Fibroblast of mammary gland (primary cell): Measurements from ENCODE around the gene ZHX3.

Experiments
- DNase-seq: peaks from one replicate; pipeline ENCODE4 v3.0.0-alpha.2; 2010; ENCODE audit warnings: low read depth
- H3K4me3 ChIP-seq: 2 replicates; pipeline ENCODE4 v1.5.1; 2011; ENCODE audit warnings: low read depth, mild to moderate bottlenecking, low read length, moderate library complexity; ENCODE audit not compliant: control insufficient read depth
- TF ChIP-seq, protein P1 (sequence below): conservative IDR thresholded peaks from 2 replicates; pipeline ENCODE4 v1.5.1; 2011; ENCODE audit warnings: low read depth, low read length, inconsistent platforms; ENCODE audit not compliant: control insufficient read depth, insufficient read depth

Gene ZHX3

DNA sequence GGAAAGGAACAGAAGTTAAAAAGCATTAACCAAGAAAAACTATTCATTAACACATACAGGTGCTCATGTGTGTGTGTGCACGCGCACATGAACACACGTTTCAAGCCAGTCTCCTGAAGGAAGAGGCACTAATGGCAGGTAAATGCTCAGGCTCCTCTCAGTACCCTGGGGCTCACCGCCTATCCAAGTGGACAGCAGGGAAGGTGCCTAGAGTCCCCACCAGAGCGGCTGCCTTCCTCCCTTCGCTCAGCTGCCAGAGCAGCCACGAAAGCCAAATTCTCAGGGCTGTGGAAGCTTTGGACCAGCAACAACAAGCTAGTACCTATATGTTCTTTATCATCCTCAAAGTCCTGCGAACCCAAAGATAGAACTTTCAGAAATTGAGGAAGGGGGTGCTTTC is 137.6 kb downstream of the ZHX3 start:
- H3K4me3 ChIP-seq, result no peak overlapping the region
- TF ChIP-seq, protein P1, sequence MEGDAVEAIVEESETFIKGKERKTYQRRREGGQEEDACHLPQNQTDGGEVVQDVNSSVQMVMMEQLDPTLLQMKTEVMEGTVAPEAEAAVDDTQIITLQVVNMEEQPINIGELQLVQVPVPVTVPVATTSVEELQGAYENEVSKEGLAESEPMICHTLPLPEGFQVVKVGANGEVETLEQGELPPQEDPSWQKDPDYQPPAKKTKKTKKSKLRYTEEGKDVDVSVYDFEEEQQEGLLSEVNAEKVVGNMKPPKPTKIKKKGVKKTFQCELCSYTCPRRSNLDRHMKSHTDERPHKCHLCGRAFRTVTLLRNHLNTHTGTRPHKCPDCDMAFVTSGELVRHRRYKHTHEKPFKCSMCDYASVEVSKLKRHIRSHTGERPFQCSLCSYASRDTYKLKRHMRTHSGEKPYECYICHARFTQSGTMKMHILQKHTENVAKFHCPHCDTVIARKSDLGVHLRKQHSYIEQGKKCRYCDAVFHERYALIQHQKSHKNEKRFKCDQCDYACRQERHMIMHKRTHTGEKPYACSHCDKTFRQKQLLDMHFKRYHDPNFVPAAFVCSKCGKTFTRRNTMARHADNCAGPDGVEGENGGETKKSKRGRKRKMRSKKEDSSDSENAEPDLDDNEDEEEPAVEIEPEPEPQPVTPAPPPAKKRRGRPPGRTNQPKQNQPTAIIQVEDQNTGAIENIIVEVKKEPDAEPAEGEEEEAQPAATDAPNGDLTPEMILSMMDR, result no peak
- no peak for DNase-seq

GRCh38 chr20:41178904-41179432 is 138.6 kb downstream of the ZHX3 start:
- TF ChIP-seq, protein P1, result no peak
- H3K4me3 ChIP-seq, result no peak overlapping the region
- no peak for DNase-seq

GRCh38 chr20:41178495-41178894 is 139.0 kb downstream of the ZHX3 start:
- DNase-seq, result no peak
- TF ChIP-seq, protein P1, result no peak
- H3K4me3 ChIP-seq, result no peak overlapping the region

DNA sequence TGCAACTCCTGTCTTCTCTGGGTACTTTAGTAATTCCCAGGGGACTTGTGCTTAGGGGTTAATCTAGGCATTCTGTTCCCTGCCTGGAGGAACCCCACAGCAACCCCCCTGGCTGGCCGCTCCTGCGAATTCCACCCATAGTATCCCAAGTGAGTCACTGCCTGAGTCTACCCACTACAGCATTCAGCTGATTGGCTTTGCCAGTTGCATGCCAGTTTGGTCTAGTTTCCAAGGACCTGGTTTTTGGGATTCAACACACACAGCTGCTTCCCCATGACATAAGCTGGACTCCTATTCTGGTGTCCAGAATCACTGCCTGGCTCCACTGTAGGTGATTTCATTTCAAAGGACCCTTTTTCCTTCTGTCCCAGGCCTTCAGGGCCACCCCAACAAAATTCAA is 139.9 kb downstream of the ZHX3 start:
- peak; percentile 86 for DNase-seq
- TF ChIP-seq, protein P1, result no peak
- no peak overlapping the region for H3K4me3 ChIP-seq

GRCh38 chr20:41176711-41177552 is 140.6 kb downstream of the ZHX3 start:
- no peak for DNase-seq
- H3K4me3 ChIP-seq, result no peak overlapping the region
- TF ChIP-seq, protein P1, result no peak

- DNase-seq, result no peak
- TF ChIP-seq, protein P1, result no peak
- no peak overlapping the region for H3K4me3 ChIP-seq
These were observed 141.7 kb downstream of the ZHX3 start for GRCh38 chr20:41175727-41176330.
